ENCODE data around the gene RIC3.
"Not testable (repeated sequence)": the region's sequence is repeated elsewhere in the genome, so short reads cannot be mapped to it uniquely, and the experiment has no call there.

Gene RIC3

DNA sequence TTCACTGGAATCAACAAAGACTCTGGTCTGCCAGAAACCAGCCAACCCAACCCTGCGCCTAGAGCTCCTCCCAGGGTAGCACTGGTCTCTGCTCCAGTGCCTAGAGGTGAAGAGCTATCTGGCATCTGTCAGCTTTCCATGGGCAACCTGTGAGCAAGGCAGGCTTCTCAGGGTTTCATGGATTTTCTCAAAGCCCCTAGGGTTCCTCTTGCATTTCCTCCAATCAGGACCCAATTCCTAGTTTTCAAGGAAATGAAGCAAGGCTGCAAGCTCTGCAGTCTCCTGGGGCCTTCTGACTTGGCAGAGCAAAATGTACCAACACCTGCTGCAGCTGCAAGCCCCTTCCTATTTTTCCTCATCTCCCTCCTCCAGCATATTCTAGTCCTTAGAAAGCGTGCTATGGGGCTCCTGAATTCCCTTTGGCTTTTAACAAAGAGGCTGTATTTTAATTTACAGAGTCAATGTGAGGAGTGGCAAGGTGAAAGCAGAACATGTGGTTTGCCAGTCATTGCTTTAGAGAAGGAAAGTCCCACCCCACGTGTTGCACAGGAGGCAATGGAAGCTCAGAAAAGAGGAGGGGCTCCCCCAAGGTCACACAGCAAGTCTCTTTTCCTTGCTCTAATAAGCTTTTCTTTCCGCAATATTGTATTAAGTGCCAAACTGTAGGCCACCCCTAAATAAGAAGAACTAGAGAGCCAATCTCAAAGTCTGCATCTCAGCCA, 33.0 kb upstream of the RIC3 start:
- TF ChIP-seq POLR2A (IDR thresholded peaks at IDR 0.05; ENCODE audit: low read depth, low read length) = no peak
- FAIRE-seq = no peak
- no peak for DNase-seq (ENCODE audit: insufficient read length, low spot score)

- FAIRE-seq = no peak
- TF ChIP-seq POLR2A (IDR thresholded peaks at IDR 0.05; ENCODE audit: low read depth, low read length) = no peak
- DNase-seq (ENCODE audit: insufficient read length, low spot score) = no peak
Measured at GRCh38 chr11:8199676-8200075, 30.9 kb upstream of the RIC3 start.

DNA sequence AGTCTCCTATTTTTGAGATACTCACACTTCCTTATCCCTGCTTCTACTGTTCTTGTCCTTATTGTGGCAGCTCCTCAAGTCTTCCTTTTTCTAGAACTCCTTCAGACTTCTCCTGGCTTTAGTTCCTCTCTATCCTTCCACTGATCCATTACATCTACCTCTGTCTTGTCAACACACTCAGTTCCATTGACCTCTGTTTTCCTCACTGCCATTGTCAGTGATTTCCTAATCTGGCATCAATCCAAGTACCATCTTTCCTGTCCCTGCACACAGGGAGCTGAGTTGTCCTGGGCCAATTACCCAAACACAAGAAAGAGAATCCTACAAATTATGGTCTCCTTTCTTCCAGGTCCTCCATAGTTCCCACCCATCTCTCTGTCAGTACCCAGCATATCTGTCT, 27.9 kb upstream of the RIC3 start:
- no peak for FAIRE-seq

GRCh38 chr11:8194956-8195355, 26.1 kb upstream of the RIC3 start:
- FAIRE-seq = no peak
- no peak for TF ChIP-seq POLR2A (IDR thresholded peaks at IDR 0.05; ENCODE audit: low read depth, low read length)
- no peak for DNase-seq (ENCODE audit: insufficient read length, low spot score)

More for the DNA sequence above, 27.9 kb upstream of the RIC3 start:
- DNase-seq (ENCODE audit: insufficient read length, low spot score) = no peak
- TF ChIP-seq POLR2A (IDR thresholded peaks at IDR 0.05; ENCODE audit: low read depth, low read length) = no peak

DNA sequence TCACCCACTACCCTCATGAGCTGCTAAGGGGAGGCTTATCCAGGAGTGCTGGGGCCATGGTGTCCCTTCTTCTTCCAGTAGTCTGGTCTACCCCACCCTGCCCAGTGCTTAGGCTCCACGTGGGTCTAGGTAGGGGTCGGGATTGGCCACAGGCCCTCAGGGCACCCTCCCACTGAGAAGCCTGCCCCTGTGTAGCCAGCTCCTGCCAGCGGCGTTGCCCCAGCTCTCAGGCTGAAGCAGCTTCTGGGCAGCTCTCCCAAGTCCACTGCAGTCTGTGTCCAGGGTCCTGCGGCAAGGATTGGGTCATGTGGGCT, 24.0 kb upstream of the RIC3 start:
- no peak for FAIRE-seq
- TF ChIP-seq POLR2A (IDR thresholded peaks at IDR 0.05; ENCODE audit: low read depth, low read length) = no peak
- no peak for DNase-seq (ENCODE audit: insufficient read length, low spot score)

GRCh38 chr11:8192016-8192895, 23.4 kb upstream of the RIC3 start:
- peak; percentile 80 for DNase-seq (ENCODE audit: insufficient read length, low spot score)

GRCh38 chr11:8190431-8190830, 21.6 kb upstream of the RIC3 start:
- FAIRE-seq (no peak), DNase-seq (ENCODE audit: insufficient read length, low spot score) (no peak)
- TF ChIP-seq POLR2A (IDR thresholded peaks at IDR 0.05; ENCODE audit: low read depth, low read length) = no peak

More at GRCh38 chr11:8192016-8192895, 23.4 kb upstream of the RIC3 start:
- TF ChIP-seq POLR2A (IDR thresholded peaks at IDR 0.05; ENCODE audit: low read depth, low read length) = no peak
- FAIRE-seq = peak; percentile 81

- no peak for TF ChIP-seq POLR2A (IDR thresholded peaks at IDR 0.05; ENCODE audit: low read depth, low read length)
- no peak for DNase-seq (ENCODE audit: insufficient read length, low spot score)
- FAIRE-seq = no peak
Measured at GRCh38 chr11:8186429-8186828, 17.6 kb upstream of the RIC3 start.

DNA sequence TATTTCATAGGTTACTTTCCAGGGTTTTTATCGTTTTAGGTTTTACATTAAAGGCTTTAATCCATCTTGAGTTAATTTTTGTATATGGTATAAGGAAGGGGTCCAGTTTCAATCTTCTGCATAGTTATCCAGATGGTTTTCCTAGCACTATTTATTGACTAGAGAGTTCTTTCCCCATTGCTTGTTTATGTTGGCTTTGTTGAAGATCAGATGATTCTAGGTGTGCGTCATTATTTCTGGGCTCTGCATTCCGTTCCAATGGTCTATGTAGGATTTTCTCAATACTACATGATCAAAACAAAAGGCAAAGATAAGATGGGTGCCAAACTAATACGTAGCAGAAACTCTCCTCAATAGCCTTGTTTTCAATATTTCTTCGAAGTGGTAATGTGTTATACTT, 14.3 kb upstream of the RIC3 start:
- no peak for DNase-seq (ENCODE audit: insufficient read length, low spot score)
- TF ChIP-seq POLR2A (IDR thresholded peaks at IDR 0.05; ENCODE audit: low read depth, low read length) = no peak
- peak; percentile 55 for FAIRE-seq

DNA sequence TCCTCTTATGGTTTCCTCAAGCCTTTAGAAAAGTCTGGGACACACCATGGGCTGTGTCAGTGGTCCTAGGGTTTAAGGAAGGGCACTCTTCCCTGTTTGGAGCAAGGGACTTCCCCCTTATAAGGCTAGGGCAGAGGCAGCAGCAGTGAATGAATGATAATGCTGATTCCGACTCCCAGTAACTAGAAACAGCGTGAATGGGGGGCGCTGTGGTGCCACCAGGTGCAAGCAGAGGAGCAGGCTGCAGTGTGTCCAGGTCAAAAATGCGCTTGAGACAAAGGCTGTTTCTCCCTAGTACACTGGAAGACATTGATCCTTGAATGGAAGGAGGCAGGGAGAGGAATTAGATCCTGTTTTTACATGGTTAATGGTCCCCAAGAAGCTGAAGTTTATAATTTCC, 11.6 kb upstream of the RIC3 start:
- FAIRE-seq (no peak), DNase-seq (ENCODE audit: insufficient read length, low spot score) (no peak)
- no peak for TF ChIP-seq POLR2A (IDR thresholded peaks at IDR 0.05; ENCODE audit: low read depth, low read length)

DNA sequence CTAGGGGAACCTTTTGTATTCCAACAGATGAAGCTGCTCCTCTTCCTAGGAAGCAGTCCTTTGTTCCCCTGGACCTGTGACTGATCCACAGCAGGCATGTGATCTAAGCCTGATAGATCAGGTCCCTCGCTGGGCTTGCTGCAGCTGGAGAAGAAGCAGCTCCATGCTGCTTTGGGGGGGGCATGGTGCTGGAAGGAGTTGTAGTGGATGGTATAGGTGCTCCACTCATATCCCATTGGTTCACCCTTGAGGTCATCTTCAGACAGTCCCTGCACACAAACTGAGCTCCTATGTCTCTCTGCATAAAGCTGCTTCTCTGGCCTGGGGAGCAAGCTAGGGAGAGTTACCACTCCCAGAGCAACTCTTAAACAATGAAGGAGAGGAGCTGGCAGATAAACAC, 9.5 kb upstream of the RIC3 start:
- DNase-seq (ENCODE audit: insufficient read length, low spot score) (no peak), FAIRE-seq (no peak)
- no peak for TF ChIP-seq POLR2A (IDR thresholded peaks at IDR 0.05; ENCODE audit: low read depth, low read length)

DNA sequence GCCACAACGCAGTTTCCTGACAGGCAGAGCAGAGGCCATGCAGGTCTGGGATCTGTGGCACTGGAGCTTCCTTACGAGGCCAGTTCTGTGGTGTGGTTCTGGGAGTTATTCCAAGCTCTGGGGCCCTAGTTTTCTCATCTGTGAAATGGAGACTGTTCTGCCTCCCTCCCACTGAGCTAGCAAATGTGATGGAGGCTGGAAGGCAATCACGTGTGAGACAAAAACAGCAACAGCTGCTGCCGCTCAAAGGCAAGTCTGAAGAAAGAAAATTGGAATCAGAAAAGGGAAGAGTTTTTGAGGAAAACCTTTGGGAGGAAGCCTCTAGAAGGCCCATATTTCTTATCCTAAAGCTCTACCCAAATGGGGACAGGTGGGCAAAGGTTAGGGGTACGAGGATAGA, 8.3 kb upstream of the RIC3 start:
- FAIRE-seq (no peak), DNase-seq (ENCODE audit: insufficient read length, low spot score) (no peak)
- no peak for TF ChIP-seq POLR2A (IDR thresholded peaks at IDR 0.05; ENCODE audit: low read depth, low read length)

GRCh38 chr11:8167796-8168195, 1.0 kb downstream of the RIC3 start:
- DNase-seq (ENCODE audit: insufficient read length, low spot score) (no peak), FAIRE-seq (no peak)
- TF ChIP-seq POLR2A (IDR thresholded peaks at IDR 0.05; ENCODE audit: low read depth, low read length) = no peak

DNA sequence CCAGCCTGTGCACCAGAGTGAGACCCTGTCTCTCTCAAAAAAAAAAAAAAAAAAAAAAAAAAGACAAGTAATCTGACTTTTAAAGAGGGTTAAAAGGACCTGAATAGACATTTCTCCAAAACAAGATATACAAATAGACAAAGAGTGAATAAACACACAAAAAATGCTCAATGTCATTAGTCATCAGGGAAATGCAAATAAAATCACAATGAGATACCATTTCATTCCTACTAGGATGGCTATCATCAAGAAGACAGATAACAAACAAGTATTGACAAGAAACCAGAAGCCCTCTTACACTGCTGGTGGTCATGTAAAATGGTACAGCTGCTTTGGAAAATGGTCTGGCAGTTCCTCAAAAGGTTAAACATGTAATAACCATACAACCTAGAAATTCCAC, 4.1 kb downstream of the RIC3 start:
- DNase-seq (ENCODE audit: insufficient read length, low spot score) (no peak), FAIRE-seq (no peak)
- no peak for TF ChIP-seq POLR2A (IDR thresholded peaks at IDR 0.05; ENCODE audit: low read depth, low read length)

GRCh38 chr11:8161627-8162304, 7.1 kb downstream of the RIC3 start:
- not testable (repeated sequence) for DNase-seq (ENCODE audit: insufficient read length, low spot score); FAIRE-seq
